Fibroblast of villous mesenchyme (primary cell): Measurements from ENCODE around the gene LDB2. TPM values are rescaled to one million over a fixed set of nuclear protein-coding genes. Genes with fewer than 3 reads are reported as not detected.
"Not testable (repeated sequence)": the region's sequence is repeated elsewhere in the genome, so short reads cannot be mapped to it uniquely, and the experiment has no call there.

Experiments used
- DNase-seq: peaks from one replicate; pipeline ENCODE4 v3.0.0-alpha.2; 2010; ENCODE audit warnings: low read depth
- H3K4me3 ChIP-seq: 2 replicates; pipeline ENCODE4 v1.5.1; 2011; ENCODE audit warnings: low read depth, mild to moderate bottlenecking, low read length
- CTCF ChIP-seq: IDR thresholded peaks from 2 replicates; pipeline ENCODE4 v1.5.1; 2012; ENCODE audit warnings: low read depth, mild to moderate bottlenecking, low read length; ENCODE audit not compliant: insufficient read depth
- total RNA-seq: library from RNA; depleted of rRNA; stranded (reverse); fragments of >200 nt; gene quantifications from 2 replicates; pipeline ENCODE4 v1.2.3, GENCODE V29; 2012

The LDB2 gene
- total RNA-seq, 1 donor: 19.9 TPM

- no peak overlapping the region for H3K4me3 ChIP-seq
- TF ChIP-seq CTCF: no peak
- no peak for DNase-seq
These were observed 254.6 kb downstream of the LDB2 start for GRCh38 chr4:16643893-16644292.

GRCh38 chr4:16642897-16643296 lies 255.5 kb downstream of the LDB2 start:
- no peak overlapping the region for H3K4me3 ChIP-seq
- TF ChIP-seq CTCF: peak; percentile 4
- DNase-seq: peak; percentile 19

GRCh38 chr4:16641971-16642370 lies 256.5 kb downstream of the LDB2 start:
- DNase-seq: no peak
- no peak overlapping the region for H3K4me3 ChIP-seq
- TF ChIP-seq CTCF: no peak

GRCh38 chr4:16636912-16637630 lies 261.4 kb downstream of the LDB2 start:
- DNase-seq: no peak
- TF ChIP-seq CTCF: no peak
- H3K4me3 ChIP-seq: no peak overlapping the region

- TF ChIP-seq CTCF: no peak
- H3K4me3 ChIP-seq: no peak overlapping the region
- no peak for DNase-seq
These were observed 262.1 kb downstream of the LDB2 start for GRCh38 chr4:16636304-16636703.

- not testable (repeated sequence) for DNase-seq, H3K4me3 ChIP-seq
These were observed 269.2 kb downstream of the LDB2 start for GRCh38 chr4:16629274-16629673.

GRCh38 chr4:16628835-16629234 lies 269.6 kb downstream of the LDB2 start:
- not testable (repeated sequence) for H3K4me3 ChIP-seq, DNase-seq

GRCh38 chr4:16627999-16628398 lies 270.4 kb downstream of the LDB2 start:
- no peak overlapping the region for H3K4me3 ChIP-seq
- no peak for TF ChIP-seq CTCF
- DNase-seq: peak; percentile 86
